ENCODE data around the gene CDC42EP3.

The CDC42EP3 gene

DNA sequence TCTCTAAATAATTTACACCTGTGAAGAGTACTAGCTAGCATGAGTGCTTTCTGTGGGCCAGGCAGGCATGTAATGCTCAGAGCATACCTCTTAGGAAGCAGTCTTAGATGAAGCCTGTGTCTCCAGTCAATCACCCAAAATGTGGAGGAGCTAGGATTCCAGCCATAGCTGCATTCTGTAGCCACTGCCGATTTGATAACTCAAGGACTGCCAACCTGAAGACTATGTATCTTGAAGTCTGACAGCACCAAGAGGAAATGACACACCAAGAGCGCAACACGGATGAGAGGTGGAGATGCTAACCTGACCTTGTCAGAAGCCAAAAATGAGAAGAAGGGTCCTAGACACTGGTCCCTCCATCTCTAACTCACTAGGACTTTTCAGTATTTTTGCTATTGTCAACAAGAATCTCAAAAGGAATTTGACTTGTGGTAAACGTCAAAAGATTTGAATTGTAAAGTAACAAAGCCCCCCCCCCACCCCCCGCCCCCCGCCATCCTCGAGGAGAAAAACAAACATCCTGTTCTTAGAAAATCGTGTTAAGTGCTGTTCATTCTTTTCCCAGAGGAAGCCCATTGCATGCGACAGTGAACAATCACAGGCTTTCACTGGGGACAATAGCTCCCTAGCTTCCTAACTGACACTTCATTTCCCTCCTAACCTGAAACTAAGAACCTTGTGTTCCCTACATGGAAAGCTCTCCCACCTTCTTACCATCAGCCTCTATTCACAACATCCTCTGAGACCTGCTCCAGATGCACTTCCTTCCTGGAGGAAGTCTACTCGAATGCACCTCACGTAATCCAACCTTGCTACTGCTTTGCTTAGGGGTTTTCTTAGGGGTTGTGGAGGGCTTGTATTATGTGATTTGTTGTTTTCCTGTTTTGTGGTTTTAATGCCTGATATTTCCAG lies 14.7 kb downstream of the CDC42EP3 start:
- DNase-seq (ENCODE audit: low spot score) = no peak

DNA sequence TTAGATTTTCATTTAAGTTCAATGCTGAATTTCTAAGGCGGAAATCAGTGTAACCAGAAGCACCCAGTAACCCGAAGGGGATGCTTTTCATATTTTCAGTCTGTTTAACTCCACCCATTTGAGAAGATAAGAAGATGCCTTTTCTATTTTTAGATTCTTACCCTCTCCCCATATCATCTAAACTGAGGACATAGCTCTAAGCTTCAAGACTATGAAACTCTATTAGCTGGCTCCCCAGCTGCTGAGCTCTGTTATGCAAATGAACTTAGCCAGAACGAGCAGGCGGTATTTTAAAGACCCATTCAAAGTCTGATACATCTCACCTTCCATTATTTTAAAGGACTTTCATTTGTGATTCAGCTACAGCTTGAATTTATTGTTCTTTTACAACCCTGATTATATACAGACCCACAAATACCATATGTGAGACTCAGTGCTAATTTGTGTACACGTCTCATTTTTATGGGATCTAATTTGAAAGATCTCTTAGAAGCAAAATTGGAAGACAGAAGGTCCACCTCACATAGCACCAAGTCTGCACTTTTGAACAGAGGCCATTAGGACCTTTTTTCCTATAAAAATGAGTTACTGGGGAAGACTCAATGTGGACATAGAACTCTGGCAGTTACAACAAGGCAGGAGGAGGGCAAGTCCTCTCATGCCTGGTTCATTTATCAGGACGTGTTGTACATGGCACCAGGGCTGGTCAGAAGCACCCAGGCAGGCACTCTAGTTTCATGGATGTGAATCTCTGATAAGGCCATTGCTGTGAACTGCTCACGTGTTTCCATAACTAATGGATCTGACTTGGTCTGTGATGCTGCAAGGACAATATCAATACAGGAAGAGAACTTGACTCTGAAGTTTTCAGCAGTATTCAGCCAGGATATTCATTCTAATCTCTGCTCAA lies 16.3 kb downstream of the CDC42EP3 start:
- no peak for DNase-seq (ENCODE audit: low spot score)

DNA sequence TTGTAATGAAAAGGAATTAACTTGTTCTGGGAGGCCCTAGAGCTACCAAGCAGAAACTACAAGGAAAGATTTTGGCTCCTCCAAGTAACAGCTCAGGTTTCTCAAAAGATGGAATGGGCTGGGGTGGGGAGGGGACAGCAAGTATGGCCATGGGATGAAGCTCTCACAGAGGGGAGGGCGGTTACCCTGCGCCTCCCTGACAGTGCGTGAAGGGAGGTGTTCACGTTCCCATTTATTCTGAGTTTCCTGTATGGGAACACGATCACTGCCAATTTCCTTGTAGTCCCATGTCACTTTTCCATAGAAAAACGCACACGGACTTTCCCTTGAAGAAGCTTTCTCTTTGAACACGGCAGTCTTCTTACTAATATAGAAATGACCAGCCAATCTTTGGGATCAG lies 17.0 kb downstream of the CDC42EP3 start:
- DNase-seq (ENCODE audit: low spot score) = no peak

DNA sequence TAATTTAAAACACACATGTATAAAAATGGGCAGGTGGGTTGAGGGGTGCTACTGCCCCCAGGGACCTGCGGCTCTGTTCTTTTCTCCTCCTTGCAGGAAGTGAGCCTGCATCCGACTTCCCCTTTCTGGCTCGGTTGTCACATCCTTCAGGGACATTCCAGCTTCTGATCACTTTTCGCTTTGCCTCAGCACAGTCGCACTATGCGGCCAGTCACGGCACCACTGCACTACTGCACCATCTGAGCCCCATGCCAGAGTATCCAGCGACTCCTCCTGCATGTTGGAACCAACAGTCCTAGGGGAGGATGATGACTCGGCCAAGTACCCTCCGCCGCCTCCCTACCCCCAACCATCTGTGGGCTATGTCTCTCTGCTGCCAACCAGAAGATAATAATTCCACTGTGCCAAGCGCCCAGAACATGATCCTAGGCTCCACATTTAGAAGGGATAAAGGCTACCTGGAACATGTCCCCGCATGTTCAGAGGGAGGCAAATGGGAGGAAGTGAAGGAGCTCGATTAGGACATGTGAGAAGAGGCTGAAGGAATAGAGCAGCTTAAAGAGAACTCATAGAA lies 17.6 kb downstream of the CDC42EP3 start:
- DNase-seq (ENCODE audit: low spot score) = no peak

DNA sequence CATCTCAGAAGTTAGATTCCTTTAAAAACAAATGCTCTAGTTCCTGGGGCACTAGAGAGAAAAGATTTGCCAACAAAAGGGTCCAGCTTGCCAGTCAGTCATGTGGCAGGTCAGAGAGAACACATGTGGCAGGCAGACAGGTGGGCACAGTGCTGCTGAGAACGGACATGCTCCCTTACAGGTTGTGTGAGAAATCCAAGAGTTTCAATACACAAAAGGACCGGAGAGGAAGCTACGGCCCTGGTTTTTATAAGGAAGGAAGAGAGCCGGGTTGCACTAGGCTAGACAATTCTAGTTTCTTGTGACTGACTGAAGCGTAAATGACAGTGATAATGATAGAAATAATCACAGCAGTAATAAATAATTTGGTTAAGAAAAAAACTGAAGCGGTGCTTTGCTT lies 18.3 kb downstream of the CDC42EP3 start:
- no peak for DNase-seq (ENCODE audit: low spot score)

DNA sequence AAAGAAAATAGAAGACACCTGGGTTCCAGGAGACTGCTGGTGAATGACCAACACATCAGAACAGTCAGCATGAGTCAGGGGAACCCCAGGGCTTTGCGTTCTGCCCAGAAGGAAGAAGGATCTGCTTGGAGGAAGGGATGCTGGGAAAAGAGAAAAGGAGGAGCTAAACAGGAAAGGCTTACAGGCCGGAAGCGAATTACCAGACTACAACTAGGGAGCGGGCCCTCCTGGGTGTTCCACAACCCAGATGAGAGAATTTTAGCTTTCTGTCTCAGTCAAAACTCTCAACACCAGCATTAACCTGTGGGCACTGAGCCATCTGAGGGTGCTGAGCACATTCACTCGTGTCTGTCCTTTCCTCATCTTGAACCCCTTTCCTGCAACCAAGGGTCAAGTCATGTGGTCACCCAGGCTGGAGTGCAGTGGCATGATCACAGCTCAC lies 19.2 kb downstream of the CDC42EP3 start:
- DNase-seq (ENCODE audit: low spot score) = no peak

DNA sequence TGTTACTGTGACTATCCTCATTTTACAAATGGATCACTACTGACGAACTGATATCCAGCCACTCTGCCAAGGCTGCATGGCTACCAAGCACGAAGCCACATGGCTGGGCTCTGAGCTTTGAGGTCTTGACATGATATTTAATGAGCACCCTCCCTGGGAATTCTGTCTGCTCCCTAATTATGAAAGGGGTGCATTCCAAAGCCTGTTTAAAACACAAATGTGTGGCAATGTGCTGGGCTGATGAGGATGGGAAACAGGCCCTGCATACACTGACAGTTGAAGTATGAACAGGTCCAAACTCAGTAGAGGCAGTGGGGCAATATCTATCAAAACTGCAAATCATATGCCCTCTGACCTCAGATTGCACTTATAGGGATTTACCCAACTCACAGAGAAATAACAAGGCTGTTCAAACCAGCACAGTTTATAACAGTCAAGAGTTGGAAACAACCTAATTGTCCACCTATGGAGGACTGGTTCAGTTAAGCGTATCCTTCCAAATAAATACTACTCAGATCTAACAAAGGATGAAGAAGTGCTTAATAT lies 20.8 kb downstream of the CDC42EP3 start:
- no peak for DNase-seq (ENCODE audit: low spot score)

DNA sequence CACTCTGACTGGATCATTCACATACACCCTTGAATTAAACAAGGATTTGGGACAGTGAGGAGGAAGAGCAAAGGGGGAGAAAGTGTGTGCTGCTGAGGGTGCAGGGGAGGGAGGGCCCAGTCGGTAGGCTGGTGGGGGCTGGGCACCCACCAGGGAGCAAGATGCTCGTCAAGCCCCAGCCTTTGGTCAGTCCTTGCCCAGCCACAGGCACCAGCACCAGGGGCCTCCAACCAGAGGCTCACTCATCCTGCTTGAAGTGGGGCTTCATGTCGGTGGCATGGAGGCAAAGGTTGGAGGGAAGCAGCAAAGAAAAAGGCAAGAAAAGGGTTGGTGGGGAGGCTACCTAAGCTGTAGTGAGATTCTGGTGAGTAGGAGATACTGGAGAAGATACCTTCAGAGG lies 21.9 kb downstream of the CDC42EP3 start:
- DNase-seq (ENCODE audit: low spot score) = no peak

DNA sequence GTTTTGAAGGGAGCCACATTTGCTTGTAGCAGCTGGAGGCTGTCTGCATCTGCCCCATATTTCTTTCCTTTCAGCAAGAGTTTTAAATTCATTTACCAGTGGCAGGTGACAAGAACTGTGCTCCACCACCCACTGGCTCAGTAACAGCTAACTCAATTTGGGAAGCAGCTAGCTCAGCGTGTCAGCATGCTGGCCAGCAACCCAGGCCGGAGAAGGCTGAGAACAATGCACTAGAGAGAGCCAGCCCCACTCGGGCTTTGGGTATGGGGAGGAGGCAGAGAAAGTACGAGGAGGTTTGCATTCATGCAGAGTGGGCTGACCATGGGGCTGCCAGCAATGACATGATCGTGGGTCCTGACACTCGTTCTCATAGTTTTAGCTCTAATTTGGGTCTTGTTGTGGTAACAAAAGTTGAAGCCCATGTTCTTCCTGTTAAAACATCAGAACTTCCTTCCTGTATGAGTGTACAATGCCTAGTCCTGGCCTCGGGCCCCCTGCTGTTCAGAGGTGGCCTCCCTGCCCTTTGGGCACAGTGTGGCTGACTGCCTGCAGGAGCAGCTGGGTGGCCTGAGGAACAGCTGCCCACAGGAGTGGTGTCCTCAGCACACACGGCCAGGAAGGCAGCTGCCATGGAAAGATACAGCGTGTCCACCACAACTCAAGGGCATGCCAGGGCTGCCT lies 23.0 kb downstream of the CDC42EP3 start:
- no peak for DNase-seq (ENCODE audit: low spot score)

DNA sequence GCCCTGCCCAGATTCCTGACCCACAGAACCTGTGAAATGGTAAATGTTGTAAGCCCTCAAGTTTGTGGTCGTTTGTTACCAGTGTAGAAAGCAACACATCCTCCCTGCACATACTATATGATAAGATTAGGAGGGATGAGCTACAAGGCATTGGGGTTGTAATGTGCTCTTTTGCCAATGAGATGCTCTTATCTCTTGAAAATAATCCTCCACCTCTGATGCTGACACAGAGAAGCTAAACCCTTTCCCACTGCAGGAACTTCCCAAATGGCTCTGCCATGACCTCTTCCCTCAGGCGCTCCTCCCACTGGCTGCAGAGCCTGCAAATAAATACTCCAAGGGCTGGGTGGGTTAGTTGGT lies 23.5 kb downstream of the CDC42EP3 start:
- no peak for DNase-seq (ENCODE audit: low spot score)

DNA sequence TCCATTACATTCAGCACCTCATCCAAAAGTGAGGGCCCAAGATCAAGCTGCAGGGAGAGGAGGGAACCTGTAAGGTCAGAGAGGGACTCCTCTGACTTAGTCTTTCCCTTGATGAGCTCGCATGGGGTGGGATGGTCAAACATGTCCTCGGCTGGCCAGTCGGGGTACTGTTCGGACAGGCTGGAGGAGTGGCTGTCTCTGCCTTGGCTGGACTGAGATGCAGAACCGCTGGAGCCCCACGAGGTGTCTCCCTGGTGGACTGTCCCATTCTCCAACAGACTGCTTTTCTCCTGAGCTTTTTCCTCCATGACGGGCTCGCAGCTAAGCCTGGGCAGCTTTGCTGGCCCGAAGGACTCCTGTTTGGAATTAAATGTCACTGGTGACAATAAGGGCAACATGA lies 25.6 kb downstream of the CDC42EP3 start:
- DNase-seq (ENCODE audit: low spot score) = no peak

DNA sequence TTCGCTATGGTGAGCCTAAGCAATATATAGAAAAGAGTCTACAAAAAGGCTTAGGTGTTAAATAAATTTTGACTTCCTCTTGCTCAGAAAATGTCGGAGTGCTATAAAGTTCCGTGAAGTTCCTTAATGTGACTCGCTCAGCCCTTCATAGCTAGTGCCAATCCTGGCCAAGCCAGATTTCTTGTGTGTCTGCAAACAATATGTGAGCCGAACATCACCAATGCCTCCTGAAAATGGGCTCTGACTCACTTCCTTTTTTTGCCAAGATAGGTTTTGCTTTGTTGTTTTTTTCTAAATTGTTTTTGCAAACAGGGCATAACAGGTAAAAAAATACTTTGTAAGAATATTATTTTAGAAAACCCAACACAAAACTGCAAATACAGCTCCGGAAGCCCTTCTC lies 26.1 kb downstream of the CDC42EP3 start:
- DNase-seq (ENCODE audit: low spot score) = no peak

DNA sequence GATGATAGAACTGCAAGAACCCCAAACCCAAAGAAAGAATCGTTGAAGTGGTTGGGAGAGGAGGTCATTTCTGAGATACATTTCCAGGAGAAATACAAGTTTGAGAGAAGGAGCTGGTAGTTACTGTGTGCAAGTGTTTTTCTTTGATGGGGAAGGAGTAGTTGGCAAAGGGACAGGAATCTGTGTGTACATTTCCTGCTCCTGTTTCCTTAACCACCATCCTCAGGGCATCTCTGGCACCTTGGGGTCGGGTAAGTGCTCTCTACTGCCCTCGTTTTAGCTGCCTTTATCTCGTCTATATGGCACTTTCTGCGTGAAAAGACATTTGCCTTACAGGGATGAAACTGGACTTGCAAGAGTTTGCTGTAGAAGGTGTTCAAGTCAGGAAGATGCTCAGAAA lies 27.3 kb downstream of the CDC42EP3 start:
- DNase-seq (ENCODE audit: low spot score) = no peak

DNA sequence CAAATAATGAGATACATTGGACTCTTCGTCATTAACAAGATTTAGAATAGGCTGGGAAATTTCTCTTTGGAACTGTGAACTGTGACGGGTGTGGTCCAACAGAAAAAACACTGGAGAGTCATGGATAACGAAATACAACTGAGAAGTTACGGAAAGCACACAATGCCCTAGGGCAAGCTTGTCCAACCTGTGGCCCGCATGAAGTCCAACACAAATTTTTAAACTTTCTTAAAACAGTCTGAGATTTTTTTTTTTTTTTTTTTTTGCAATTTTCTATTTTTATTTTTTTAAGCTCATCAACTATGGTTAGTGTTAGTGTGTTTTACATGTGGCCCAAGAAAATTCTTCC lies 27.7 kb downstream of the CDC42EP3 start:
- DNase-seq (ENCODE audit: low spot score) = no peak

DNA sequence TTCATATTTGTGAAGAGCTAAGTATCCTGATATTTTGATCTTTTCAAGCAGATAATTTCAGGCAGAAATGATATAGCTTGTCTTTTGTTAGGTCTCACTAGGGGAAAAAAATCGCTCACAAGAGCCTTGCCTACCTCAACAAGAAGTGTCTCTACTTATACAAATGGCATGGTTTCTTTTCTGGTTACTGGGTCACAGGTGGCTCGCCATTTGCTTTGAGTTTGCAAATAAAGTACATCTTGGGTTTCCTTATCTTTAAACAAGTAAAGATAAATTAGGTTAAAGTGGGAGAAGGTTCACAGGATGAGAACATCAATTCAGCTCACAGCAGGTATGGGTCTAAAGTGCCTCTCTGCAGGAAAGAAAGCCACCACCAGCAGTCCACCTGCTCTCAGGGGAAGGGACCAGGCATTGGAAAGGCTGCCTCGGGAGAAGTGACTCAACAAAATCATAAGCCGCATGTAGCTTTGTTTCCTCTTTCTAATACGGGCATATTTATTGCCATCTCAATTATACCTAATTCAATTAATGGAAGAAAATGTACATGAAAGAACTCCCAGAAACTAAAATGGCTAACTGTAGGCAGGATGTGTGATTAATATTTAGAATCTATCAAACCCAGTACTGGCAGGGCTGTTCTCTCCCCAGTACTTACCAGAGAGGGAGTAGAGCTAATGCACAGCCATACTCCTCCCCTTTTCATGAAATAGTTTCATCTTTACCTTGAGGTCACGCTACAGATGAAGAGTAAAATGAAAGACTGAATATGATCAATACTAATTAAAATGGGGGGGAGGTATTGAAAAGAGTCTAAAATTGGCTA lies 28.3 kb downstream of the CDC42EP3 start:
- DNase-seq (ENCODE audit: low spot score) = no peak

DNA sequence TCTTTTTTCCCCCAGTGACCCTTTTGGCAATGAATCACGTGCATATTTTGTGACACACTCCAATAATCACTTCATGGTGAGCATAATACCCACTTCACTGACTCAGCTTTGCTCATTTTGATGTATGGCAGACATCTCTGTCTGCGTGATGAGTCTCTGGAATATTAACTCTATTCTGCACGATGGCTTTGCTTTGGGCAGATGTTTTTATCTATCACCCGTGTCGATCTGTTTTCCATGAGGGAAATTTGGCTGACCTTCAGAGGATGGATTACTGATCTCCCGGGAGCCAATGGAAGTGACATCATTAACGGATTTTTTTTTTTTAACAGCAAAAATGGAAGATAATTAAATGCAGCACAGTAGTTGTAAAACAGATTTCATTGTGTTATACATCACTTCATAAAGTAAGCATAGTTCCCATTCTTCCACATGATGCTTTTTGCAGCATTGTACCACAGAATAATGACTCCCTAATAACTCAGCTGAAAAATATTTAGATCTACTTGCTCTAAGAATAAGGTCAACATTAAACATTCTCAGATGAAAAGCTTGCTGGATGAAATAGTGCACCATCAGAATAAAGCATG lies 29.8 kb downstream of the CDC42EP3 start:
- DNase-seq (ENCODE audit: low spot score) = no peak

DNA sequence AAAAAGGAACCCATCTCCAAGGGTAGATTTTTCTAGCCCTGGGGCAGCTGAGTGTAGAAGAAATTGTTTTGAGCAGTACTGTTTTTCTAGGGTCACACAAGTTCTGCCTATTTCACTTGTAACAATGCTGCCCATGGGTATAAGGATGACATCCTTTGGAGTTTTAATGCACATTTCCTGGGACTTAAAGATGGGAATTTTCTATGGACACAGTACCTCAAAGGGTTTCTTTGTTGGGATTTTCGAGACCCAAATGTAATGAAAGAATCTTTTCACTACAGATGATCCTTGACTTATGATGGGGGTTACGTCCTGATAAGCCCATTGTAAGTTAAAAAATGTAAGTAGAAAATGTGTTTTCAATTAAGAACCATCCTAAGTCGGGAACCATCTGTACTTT lies 31.8 kb downstream of the CDC42EP3 start:
- no peak for DNase-seq (ENCODE audit: low spot score)

DNA sequence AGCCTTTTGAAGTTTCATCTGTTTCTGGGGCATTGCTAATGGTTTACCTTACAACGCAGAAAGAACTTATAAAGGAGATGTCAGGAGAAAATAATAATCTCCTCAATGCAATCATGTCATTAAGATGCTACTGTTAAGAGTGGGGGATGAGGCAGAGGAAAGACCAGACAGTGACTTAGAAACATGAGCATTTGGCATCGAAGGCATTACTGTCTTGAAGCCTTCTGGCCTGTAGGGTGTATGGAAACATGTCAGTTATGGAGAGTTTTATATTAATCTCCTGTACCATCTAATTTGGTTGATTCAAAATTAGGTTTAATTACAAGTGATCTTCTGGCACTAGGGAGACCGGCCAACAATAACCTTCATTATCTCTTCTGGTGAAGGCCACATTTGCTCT lies 32.5 kb downstream of the CDC42EP3 start:
- no peak for DNase-seq (ENCODE audit: low spot score)

DNA sequence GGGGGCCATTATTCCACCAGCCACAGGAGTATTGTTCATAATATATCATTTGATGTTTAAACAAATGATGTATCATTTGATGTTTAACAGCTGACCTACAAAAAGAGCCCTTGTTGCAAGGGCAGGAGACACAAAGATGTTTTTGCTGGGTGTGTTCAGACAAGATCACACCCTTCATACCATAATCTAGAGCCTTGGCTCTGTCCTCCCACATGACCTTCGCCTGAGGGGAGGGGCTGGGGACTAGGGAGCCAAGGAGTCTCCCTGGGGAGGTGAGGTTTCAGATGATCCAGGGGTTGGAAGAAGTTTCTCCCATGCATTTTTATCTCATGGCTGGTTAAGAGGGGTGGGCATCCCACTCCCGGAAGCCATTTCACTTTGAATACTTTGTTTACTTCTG lies 33.5 kb downstream of the CDC42EP3 start:
- DNase-seq (ENCODE audit: low spot score) = no peak

DNA sequence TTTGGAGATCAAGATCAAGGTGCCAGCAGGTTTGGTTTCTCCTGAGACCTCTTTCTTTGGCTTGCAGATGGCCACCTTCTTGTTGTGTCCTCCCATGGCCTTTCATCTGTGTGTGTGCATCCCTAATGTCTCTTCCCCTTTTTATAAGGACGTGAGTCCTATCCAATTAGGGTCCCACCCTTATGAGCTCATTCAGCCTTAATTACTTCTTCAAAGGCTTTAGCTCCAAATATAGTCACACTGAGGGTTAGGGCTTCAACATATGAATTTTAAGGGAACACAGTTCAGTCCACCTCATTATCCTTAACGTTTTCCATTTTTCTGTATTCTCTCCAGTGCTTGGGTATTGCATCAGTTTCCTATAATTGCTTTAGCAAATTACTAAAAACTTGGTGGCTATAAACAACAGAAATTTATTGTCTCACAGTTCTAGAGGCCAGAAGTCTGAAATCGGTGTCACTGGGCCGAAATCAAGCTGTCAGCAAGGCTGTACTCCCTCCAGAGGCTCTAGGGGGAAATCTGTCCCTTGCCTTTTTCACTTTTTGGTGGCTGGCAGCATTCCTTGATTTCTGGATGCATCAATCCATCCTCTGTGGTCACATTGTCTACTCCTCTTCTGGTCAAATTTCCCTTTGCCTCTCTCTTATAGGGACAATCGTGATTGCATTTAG lies 34.1 kb downstream of the CDC42EP3 start:
- no peak for DNase-seq (ENCODE audit: low spot score)
